SK-N-MC (cell line): ENCODE data around the gene PRKG1.

ENCODE experiments used
- DNase-seq: peaks from one replicate; pipeline ENCODE4 v3.0.0-alpha.2; 2011; ENCODE audit warnings: low read depth, low spot score
- H3K27ac ChIP-seq: fragments of 200-600 bp; sonication (generic); 2 replicates; pipeline ENCODE4 v1.5.1; 2016; ENCODE audit warnings: mixed run types
- H3K36me3 ChIP-seq: fragments of 200-600 bp; sonication (generic); 2 replicates; pipeline ENCODE4 v1.6.1; 2017; ENCODE audit warnings: antibody characterized with exemption, low read length, mixed read lengths; ENCODE audit not compliant: insufficient read depth
- H3K4me3 ChIP-seq: fragments of 200-600 bp; sonication (generic); 2 replicates; pipeline ENCODE4 v1.5.1; 2016
- H3K9ac ChIP-seq: fragments of 200-600 bp; sonication (generic); 2 replicates; pipeline ENCODE4 v1.8.0; 2017; ENCODE audit warnings: mixed run types, mixed read lengths; ENCODE audit not compliant: insufficient read length
- H3K9me3 ChIP-seq: fragments of 200-600 bp; sonication (generic); 2 replicates; pipeline ENCODE4 v1.6.1; 2017; ENCODE audit warnings: low read depth, mild to moderate bottlenecking, antibody characterized with exemption, low read length, moderate library complexity, mixed read lengths
- EZH2 ChIP-seq: fragments of 200-600 bp; sonication (generic); IDR thresholded peaks from one replicate; pipeline ENCODE4 v1.6.1; 2017; ENCODE audit warnings: antibody characterized with exemption
- FOXP2 ChIP-seq: optimal IDR thresholded peaks from 2 replicates; pipeline ENCODE3; 2011; ENCODE audit warnings: mild to moderate bottlenecking, moderate library complexity; ENCODE audit not compliant: insufficient read depth; ENCODE audit errors: extremely low read length, control extremely low read depth
- POLR2AphosphoS5 ChIP-seq: IDR thresholded peaks from 2 replicates; pipeline ENCODE4 v1.6.1; 2012; ENCODE audit warnings: mild to moderate bottlenecking, low read depth, low read length, borderline replicate concordance

Gene PRKG1

DNA sequence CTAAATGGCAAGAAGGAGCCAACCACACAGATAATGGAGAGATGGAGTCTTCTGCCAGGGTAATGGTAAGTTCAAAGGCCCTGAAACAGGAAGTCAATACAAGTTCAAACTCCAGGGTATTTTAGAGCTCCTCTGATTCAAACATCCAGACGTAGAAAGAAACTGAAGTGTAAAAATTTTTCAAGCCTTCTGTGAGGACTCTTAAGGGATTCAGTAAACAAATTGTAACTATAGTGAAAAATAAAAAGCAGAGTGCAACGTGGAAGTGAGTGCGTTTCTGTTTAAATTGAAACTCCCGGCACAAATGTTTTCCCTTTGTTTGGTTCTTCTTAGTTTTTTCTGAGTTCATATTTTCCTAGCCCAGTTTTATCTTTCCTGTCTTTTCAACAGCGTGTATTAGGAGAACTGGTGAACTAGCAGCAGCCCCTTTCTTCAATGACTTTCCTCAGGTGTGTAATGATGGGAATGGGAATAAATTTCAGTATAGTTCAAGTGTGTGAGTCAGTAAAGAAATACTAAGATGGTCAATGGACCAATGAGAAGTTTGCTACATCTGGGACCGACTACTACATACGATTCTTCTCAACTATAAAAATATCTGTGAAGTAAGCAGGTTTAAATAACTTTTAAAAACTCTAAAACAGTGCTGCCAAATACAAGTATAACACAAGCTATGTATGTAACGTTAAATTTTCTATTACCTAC lies 326.3 kb downstream of the PRKG1 start:
- no peak for TF ChIP-seq EZH2
- no peak for TF ChIP-seq POLR2AphosphoS5
- no peak for TF ChIP-seq FOXP2
- H3K27ac ChIP-seq: no peak overlapping the region
- DNase-seq: no peak
- H3K9me3 ChIP-seq: no peaks in the 10 kb centered on the region
- no peak overlapping the region for H3K9ac ChIP-seq
- H3K36me3 ChIP-seq: no peaks in the 10 kb centered on the region
- H3K4me3 ChIP-seq: no peak overlapping the region

DNA sequence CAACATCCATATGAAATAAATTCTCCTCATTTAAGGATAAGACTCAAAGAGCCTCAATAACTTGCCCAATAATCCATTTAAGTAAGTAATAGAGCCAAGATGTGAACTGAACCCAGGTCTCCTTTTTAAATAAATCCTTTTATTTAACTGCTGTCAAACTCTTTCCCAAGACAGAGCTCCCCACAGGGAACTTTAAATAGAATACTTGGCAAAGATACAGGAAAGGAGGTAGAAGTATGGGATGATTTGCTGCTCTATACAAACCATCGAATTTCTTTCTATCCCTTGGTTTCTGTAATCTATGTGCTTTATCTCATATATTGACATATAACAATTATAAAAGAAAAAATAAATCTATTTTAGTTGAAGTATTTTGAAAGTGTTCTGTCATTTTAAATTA lies 329.2 kb downstream of the PRKG1 start:
- Histone ChIP-seq H3K27ac (no peak overlapping the region), H3K36me3 (no peaks in the 10 kb centered on the region), H3K9ac (no peak overlapping the region), H3K4me3 (no peak overlapping the region), H3K9me3 (no peaks in the 10 kb centered on the region)
- TF ChIP-seq POLR2AphosphoS5 (no peak), FOXP2 (no peak), EZH2 (no peak)
- DNase-seq: no peak

GRCh38 chr10:51405580-51406351 lies 331.5 kb downstream of the PRKG1 start:
- TF ChIP-seq FOXP2: no peak
- no peak for TF ChIP-seq POLR2AphosphoS5
- no peak for TF ChIP-seq EZH2
- H3K36me3 ChIP-seq: no peaks in the 10 kb centered on the region
- H3K9me3 ChIP-seq: no peaks in the 10 kb centered on the region
- no peak overlapping the region for H3K9ac ChIP-seq
- DNase-seq: no peak
- no peak overlapping the region for H3K27ac ChIP-seq
- no peak overlapping the region for H3K4me3 ChIP-seq

GRCh38 chr10:51406581-51406980 lies 332.3 kb downstream of the PRKG1 start:
- H3K27ac ChIP-seq: no peak overlapping the region
- TF ChIP-seq POLR2AphosphoS5 (no peak), EZH2 (no peak), FOXP2 (no peak)
- no peak overlapping the region for H3K4me3 ChIP-seq
- DNase-seq: no peak
- H3K9me3 ChIP-seq: no peaks in the 10 kb centered on the region
- no peaks in the 10 kb centered on the region for H3K36me3 ChIP-seq
- no peak overlapping the region for H3K9ac ChIP-seq

GRCh38 chr10:51416494-51416893 lies 342.2 kb downstream of the PRKG1 start:
- Histone ChIP-seq H3K36me3 (no peaks in the 10 kb centered on the region), H3K27ac (no peak overlapping the region), H3K9ac (no peak overlapping the region), H3K4me3 (no peak overlapping the region), H3K9me3 (no peaks in the 10 kb centered on the region)
- TF ChIP-seq EZH2 (no peak), FOXP2 (no peak), POLR2AphosphoS5 (no peak)
- DNase-seq: no peak

GRCh38 chr10:51419196-51420093 lies 345.2 kb downstream of the PRKG1 start:
- H3K4me3 ChIP-seq: no peak overlapping the region
- no peak overlapping the region for H3K27ac ChIP-seq
- no peaks in the 10 kb centered on the region for H3K36me3 ChIP-seq
- H3K9ac ChIP-seq: no peak overlapping the region
- no peak for TF ChIP-seq FOXP2
- no peak for TF ChIP-seq EZH2
- no peak for TF ChIP-seq POLR2AphosphoS5
- DNase-seq: no peak
- no peaks in the 10 kb centered on the region for H3K9me3 ChIP-seq

GRCh38 chr10:51421853-51422252 lies 347.6 kb downstream of the PRKG1 start:
- Histone ChIP-seq H3K9ac (no peak overlapping the region), H3K9me3 (no peaks in the 10 kb centered on the region), H3K4me3 (no peak overlapping the region), H3K27ac (no peak overlapping the region), H3K36me3 (no peaks in the 10 kb centered on the region)
- no peak for DNase-seq
- TF ChIP-seq FOXP2 (no peak), POLR2AphosphoS5 (no peak), EZH2 (no peak)
